Spleen (tissue), 7 donors: ENCODE data around the gene TEF.

Experiments used
- CTCF ChIP-seq, 11 experiments: fragments of 200-600 bp in 7 of 11; fragments of 450-650 bp in 4 of 11; sonication (generic) in 4 of 11; IDR thresholded peaks in 8 of 11; conservative IDR thresholded peaks in 3 of 11; 1 replicate in 7 of 11; 2 replicates in 4 of 11; pipeline versions ENCODE4 v1.4.0 to v1.8.0; 2016 to 2021; ENCODE audit warnings: antibody characterized with exemption in 11 of 11, inconsistent platforms in 4 of 11, mild to moderate bottlenecking in 1 of 11
- POLR2A ChIP-seq, 3 donors: fragments of 450-650 bp; IDR thresholded peaks; one replicate each; pipeline ENCODE4 v1.5.1; 2017; ENCODE audit warnings: antibody characterized with exemption in 3 of 3, mild to moderate bottlenecking in 1 of 3
- POLR2AphosphoS5 ChIP-seq, 3 donors: sonication (generic); formaldehyde crosslinking; IDR thresholded peaks; one replicate each; pipeline ENCODE4 v1.5.1; 2017; ENCODE audit warnings: antibody characterized with exemption in 3 of 3
- donor health status: DM: no; HTN: no; CAD: no; lungs with moderate emphysema.
- donor health status: DM: no; HTN: no; CAD: no.
- donor health status: DM: no; HTN: no; CAD: no.

- TF ChIP-seq POLR2AphosphoS5 (IDR thresholded peaks at IDR 0.05) = peak in 1 of 3 donors; percentile 20
- TF ChIP-seq CTCF (IDR thresholded peaks at IDR 0.05 in 8 of 11, conservative IDR thresholded peaks at IDR 0.05 in 3 of 11) = peak in 1 of 11 experiments; percentile 0
- TF ChIP-seq POLR2A (IDR thresholded peaks at IDR 0.05) = no peak
Measured at GRCh38 chr22:41367680-41368542, 13.8 kb upstream of the TEF start.
